ENCODE results near the gene YIPF3. TPM values are rescaled to one million over a fixed set of nuclear protein-coding genes. Genes with fewer than 3 reads are reported as not detected.

Gene YIPF3
- total RNA-seq, 2 experiments from 2014 or later = 32.6 to 33.9 TPM

GRCh38 chr6:43508481-43509141 lies 8.1 kb downstream of the YIPF3 start:
- Mint-ChIP-seq H3K9me3 (no peaks in the 10 kb centered on the region), H3K4me1 (ENCODE audit: low read depth) (peaks cover 10% of the 10 kb centered on the region)
- POLR2A ChIA-PET = interaction anchor here (1.2 to 6.1 kb wide), 4 partner anchors 10 to 280 kb away, joined by 3 to 77 read pairs (median 4); partner anchors contain the start of genes DNPH1, MAD2L1BP, POLR1C and TJAP1

DNA sequence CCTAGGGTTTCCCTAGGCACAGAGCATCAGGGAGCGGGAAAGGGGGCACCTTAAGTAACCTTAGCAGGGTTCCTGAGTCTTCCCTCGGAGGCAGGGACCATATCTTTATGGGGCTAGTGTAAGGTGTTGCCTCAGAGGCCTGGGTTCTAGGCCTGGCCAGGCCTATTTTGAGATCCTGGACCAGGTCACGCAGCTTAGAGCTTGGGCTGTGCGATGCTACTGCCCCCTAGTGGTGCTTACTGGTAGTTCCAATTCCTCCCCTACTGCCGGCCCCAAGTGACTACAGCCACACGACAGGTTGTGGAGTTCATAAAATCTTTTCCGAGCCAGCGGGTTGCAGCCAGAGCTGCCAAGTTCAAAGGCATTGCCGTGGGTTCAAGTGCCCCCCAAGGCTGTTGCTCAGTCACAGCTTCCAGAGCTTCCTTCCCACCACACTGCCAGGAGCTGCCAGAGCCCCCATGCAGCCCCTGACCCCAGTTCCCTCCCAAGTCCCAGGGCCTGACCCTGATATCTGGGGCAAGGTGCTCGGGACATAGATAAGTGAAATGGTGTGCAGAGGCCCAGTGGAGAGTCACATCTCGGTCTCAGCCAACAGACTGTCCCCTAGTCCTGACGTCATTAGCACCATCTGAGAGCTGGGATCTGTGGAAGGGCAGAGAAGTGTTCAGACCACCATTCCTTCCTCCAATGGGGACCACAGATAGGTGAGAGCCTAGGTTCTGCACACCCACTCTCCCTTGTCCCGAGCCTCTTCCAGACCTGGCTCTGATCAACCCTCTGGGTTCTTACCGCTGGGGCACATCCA lies 9.9 kb downstream of the YIPF3 start:
- POLR2A ChIA-PET = interaction anchor here (1.0 to 6.1 kb wide), 5 partner anchors 12 to 278 kb away, joined by 3 to 77 read pairs (median 4); partner anchors contain the start of genes DNPH1, MAD2L1BP, POLR1C and TJAP1
- CTCF ChIA-PET = interaction anchor here (0.6 to 4.9 kb wide), 51 partner anchors 7 to 572 kb away, joined by 3 to 78 read pairs (median 4); partner anchors contain the start of genes CRIP3, CUL9, DLK2 and DNPH1
- peaks cover 18% of the 10 kb centered on the region for H3K27me3 Mint-ChIP-seq
- H3K27ac Mint-ChIP-seq = peak overlapping the region; percentile 25
- H3K36me3 Mint-ChIP-seq (ENCODE audit: low read depth) = peaks cover 18% of the 10 kb centered on the region
- no peak overlapping the region for H3K4me3 Mint-ChIP-seq
- no peaks in the 10 kb centered on the region for H3K9me3 Mint-ChIP-seq
- DNase-seq (peak; percentile 90), ATAC-seq (peak; percentile 85)
- peaks cover 8% of the 10 kb centered on the region for H3K4me1 Mint-ChIP-seq (ENCODE audit: low read depth)
- intact Hi-C loops (cut with micrococcal nuclease) = loop anchor here (5.0 kb wide), 2 partner anchors 50 to 240 kb away; partner anchors contain the start of gene DLK2
- TF ChIP-seq CTCF (IDR thresholded peaks at IDR 0.05) = peak; percentile 89

More at GRCh38 chr6:43508481-43509141, 8.1 kb downstream of the YIPF3 start:
- intact Hi-C loops (cut with micrococcal nuclease) = loop anchor here (5.0 kb wide), 2 partner anchors 51 to 241 kb away; partner anchors contain the start of gene DLK2
- TF ChIP-seq CTCF (IDR thresholded peaks at IDR 0.05) = no peak
- DNase-seq (no peak), ATAC-seq (no peak)
- peaks cover 19% of the 10 kb centered on the region for H3K36me3 Mint-ChIP-seq (ENCODE audit: low read depth)
- no peak overlapping the region for H3K27ac Mint-ChIP-seq
- H3K27me3 Mint-ChIP-seq = peaks cover 18% of the 10 kb centered on the region
- H3K4me3 Mint-ChIP-seq = peak overlapping the region; percentile 66
- CTCF ChIA-PET = interaction anchor here (0.7 to 4.9 kb wide), 12 partner anchors 8 to 341 kb away, joined by 3 to 78 read pairs (median 10); partner anchors contain the start of genes DLK2, DNPH1, POLR1C and YIPF3

GRCh38 chr6:43506171-43506570 lies 10.6 kb downstream of the YIPF3 start:
- H3K4me1 Mint-ChIP-seq (ENCODE audit: low read depth) = peaks cover 8% of the 10 kb centered on the region
- POLR2A ChIA-PET = interaction anchor here (1.0 to 6.1 kb wide), 2 partner anchors 13 to 46 kb away, joined by 4 to 77 read pairs; partner anchors contain the start of genes POLR1C and YIPF3
- DNase-seq (no peak), ATAC-seq (no peak)
- CTCF ChIA-PET = interaction anchor here (0.6 to 4.9 kb wide), 40 partner anchors 11 to 324 kb away, joined by 3 to 78 read pairs (median 5); partner anchors contain the start of genes CRIP3, CUL9, DLK2 and DNPH1
- no peaks in the 10 kb centered on the region for H3K9me3 Mint-ChIP-seq
- no peak for TF ChIP-seq CTCF (IDR thresholded peaks at IDR 0.05)
- peak overlapping the region; percentile 25 for H3K27ac Mint-ChIP-seq
- intact Hi-C loops (cut with micrococcal nuclease) = loop anchor here (5.0 kb wide), 2 partner anchors 49 to 239 kb away; partner anchors contain the start of gene DLK2
- H3K36me3 Mint-ChIP-seq (ENCODE audit: low read depth) = peaks cover 22% of the 10 kb centered on the region
- H3K27me3 Mint-ChIP-seq = peaks cover 18% of the 10 kb centered on the region
- H3K4me3 Mint-ChIP-seq = no peak overlapping the region

- TF ChIP-seq CTCF (IDR thresholded peaks at IDR 0.05) = no peak
- Mint-ChIP-seq H3K36me3 (ENCODE audit: low read depth) (peaks cover 22% of the 10 kb centered on the region), H3K27me3 (peaks cover 18% of the 10 kb centered on the region), H3K27ac (no peak overlapping the region), H3K9me3 (no peaks in the 10 kb centered on the region), H3K4me3 (no peak overlapping the region), H3K4me1 (ENCODE audit: low read depth) (peaks cover 7% of the 10 kb centered on the region)
- no peak for ATAC-seq
- POLR2A ChIA-PET = interaction anchor here (0.6 to 6.1 kb wide), 4 partner anchors 13 to 49 kb away, joined by 3 to 77 read pairs (median 4); partner anchors contain the start of genes POLR1C and YIPF3
- no peak for DNase-seq
- CTCF ChIA-PET = interaction anchor here (0.7 to 4.9 kb wide), 37 partner anchors 11 to 281 kb away, joined by 3 to 78 read pairs (median 5); partner anchors contain the start of genes CRIP3, DLK2, DNPH1 and POLH
- intact Hi-C loops (cut with micrococcal nuclease) = loop anchor here (5.0 kb wide), 2 partner anchors 48 to 238 kb away; partner anchors contain the start of gene DLK2
Measured at GRCh38 chr6:43505718-43506117, 11.0 kb downstream of the YIPF3 start.

Data from activated CD8-positive, alpha-beta T cell treated with anti-CD3 and anti-CD28 coated beads for 36 hours (primary cell).